Tibial nerve (tissue), 3 donors: ENCODE results near the gene RBM4B.

Experiments used
- CTCF ChIP-seq, 5 experiments: fragments of 200-600 bp in 3 of 5; fragments of 450-650 bp in 2 of 5; sonication (generic) in 3 of 5; IDR thresholded peaks; one replicate each; pipeline ENCODE4 v1.5.1; 2016 to 2019; ENCODE audit warnings: antibody characterized with exemption in 5 of 5, mild to moderate bottlenecking in 3 of 5, moderate library complexity in 2 of 5
- POLR2A ChIP-seq, 2 donors: fragments of 450-650 bp; IDR thresholded peaks; one replicate each; pipeline ENCODE4 v1.6.1; 2017; ENCODE audit warnings: antibody characterized with exemption in 2 of 2, mild to moderate bottlenecking in 2 of 2, moderate library complexity in 2 of 2

GRCh38 chr11:66725647-66726046 lies 48.0 kb upstream of the RBM4B start:
- TF ChIP-seq CTCF (IDR thresholded peaks at IDR 0.05) (no peak), POLR2A (IDR thresholded peaks at IDR 0.05) (no peak)
